ENCODE results near the gene GLS2.
"Not testable (repeated sequence)": the region's sequence is repeated elsewhere in the genome, so short reads cannot be mapped to it uniquely, and the experiment has no call there.

GLS2 gene

GRCh38 chr12:56448860-56449621 lies 38.9 kb downstream of the GLS2 start, which contains the start of gene TIMELESS:
TSS of gene TIMELESS (minus strand) at chr12:56449426. CDS start at chr12:56434170, 15,256 bp downstream.
- DNase-seq (ENCODE audit: low read depth, low spot score): peak; percentile 78

- not testable (repeated sequence) for DNase-seq (ENCODE audit: low read depth, low spot score)
These were observed 44.8 kb downstream of the GLS2 start for GRCh38 chr12:56443208-56443607.

- DNase-seq (ENCODE audit: low read depth, low spot score): no peak
These were observed 50.4 kb downstream of the GLS2 start for GRCh38 chr12:56437430-56438176.

DNA sequence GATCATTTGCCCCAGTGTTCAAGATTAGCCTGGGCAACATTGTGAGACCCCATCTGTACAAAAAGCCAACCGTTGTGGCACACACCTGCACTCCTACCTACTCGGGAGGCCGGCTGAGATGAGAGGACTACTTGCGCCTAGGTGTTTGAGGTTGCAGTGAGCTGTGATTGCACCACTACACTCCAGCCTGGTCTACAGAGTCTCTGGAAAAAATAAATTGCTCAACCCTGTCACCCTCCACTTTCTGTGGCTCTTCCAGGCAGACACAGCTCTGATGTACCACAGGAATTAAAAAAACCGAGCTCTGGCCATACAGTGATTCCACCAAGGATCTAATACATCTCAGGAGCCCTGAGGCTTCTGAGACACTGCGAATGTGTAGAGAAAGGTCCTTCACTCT lies 53.1 kb downstream of the GLS2 start:
- no peak for DNase-seq (ENCODE audit: low read depth, low spot score)

- DNase-seq (ENCODE audit: low read depth, low spot score): no peak
These were observed 56.1 kb downstream of the GLS2 start for GRCh38 chr12:56431850-56432249.

DNA sequence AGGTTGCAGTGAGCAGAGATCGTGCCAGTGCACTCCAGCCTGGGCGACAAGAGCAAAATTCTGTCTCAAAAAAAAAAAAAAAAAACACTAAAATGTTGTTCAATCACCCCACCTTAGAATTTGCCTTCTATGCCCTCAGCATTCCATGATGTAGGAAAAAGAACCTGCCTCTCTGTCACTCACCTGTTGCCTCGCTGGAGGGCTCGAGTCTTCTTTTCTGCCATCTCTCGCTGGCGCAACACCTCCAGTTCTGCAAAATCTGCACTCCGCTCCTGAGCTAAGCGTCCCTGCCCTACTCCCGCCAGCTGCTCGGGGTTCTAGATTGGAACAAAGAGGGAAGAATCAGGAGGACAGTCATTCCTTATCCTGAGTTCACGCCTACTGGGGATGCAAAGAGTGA lies 56.7 kb downstream of the GLS2 start:
- DNase-seq (ENCODE audit: low read depth, low spot score): no peak

GRCh38 chr12:56425940-56426438 lies 62.0 kb downstream of the GLS2 start:
- DNase-seq (ENCODE audit: low read depth, low spot score): no peak

GRCh38 chr12:56425193-56425592 lies 62.8 kb downstream of the GLS2 start:
- no peak for DNase-seq (ENCODE audit: low read depth, low spot score)

Data from smooth muscle cell of the brain vasculature (primary cell).